Eye (tissue), 1 donor: ENCODE measurements around the gene SYNE2.

Source experiments
- DNase-seq: peaks from one replicate; pipeline ENCODE4 v3.0.0-alpha.2; 2015

The SYNE2 gene

GRCh38 chr14:64225151-64225757 is 372.4 kb downstream of the SYNE2 start:
- DNase-seq: no peak

- no peak for DNase-seq
Measured at GRCh38 chr14:64227856-64228255, 375.1 kb downstream of the SYNE2 start.

GRCh38 chr14:64229489-64229888 is 376.7 kb downstream of the SYNE2 start:
- no peak for DNase-seq

- no peak for DNase-seq
Measured at GRCh38 chr14:64232095-64232838, 379.5 kb downstream of the SYNE2 start.

GRCh38 chr14:64232944-64233343 is 380.1 kb downstream of the SYNE2 start:
- DNase-seq: no peak

- DNase-seq: no peak
Measured at GRCh38 chr14:64233531-64234190, 380.9 kb downstream of the SYNE2 start.

- peak; percentile 69 for DNase-seq
Measured at GRCh38 chr14:64234877-64235651, 382.3 kb downstream of the SYNE2 start.

- DNase-seq: peak; percentile 29
Measured at GRCh38 chr14:64235652-64236640, 383.1 kb downstream of the SYNE2 start.

- DNase-seq: no peak
Measured at GRCh38 chr14:64238049-64238448, 385.2 kb downstream of the SYNE2 start.

- no peak for DNase-seq
Measured at GRCh38 chr14:64238631-64239030, 385.8 kb downstream of the SYNE2 start.

GRCh38 chr14:64244279-64244678 is 391.5 kb downstream of the SYNE2 start:
- no peak for DNase-seq

- DNase-seq: no peak
Measured at GRCh38 chr14:64245491-64245890, 392.7 kb downstream of the SYNE2 start.

GRCh38 chr14:64246688-64247087 is 393.9 kb downstream of the SYNE2 start:
- DNase-seq: no peak

GRCh38 chr14:64247195-64247594 is 394.4 kb downstream of the SYNE2 start:
- DNase-seq: no peak

- DNase-seq: no peak
Measured at GRCh38 chr14:64248689-64249088, 395.9 kb downstream of the SYNE2 start.

GRCh38 chr14:64249363-64249762 is 396.6 kb downstream of the SYNE2 start:
- DNase-seq: no peak

GRCh38 chr14:64253672-64254071 is 400.9 kb downstream of the SYNE2 start:
- DNase-seq: no peak

- DNase-seq: no peak
Measured at GRCh38 chr14:64255756-64256155, 403.0 kb downstream of the SYNE2 start.

GRCh38 chr14:64260418-64260817 is 407.6 kb downstream of the SYNE2 start:
- no peak for DNase-seq

GRCh38 chr14:64265222-64265621 is 412.4 kb downstream of the SYNE2 start:
- DNase-seq: no peak

- no peak for DNase-seq
Measured at GRCh38 chr14:64266239-64266638, 413.4 kb downstream of the SYNE2 start.

GRCh38 chr14:64272019-64272418 is 419.2 kb downstream of the SYNE2 start:
- no peak for DNase-seq
